IPS DF 4.7 (cell line): Measurements from ENCODE around the gene KRTAP4-6.
"Not testable (repeated sequence)": the region's sequence is repeated elsewhere in the genome, so short reads cannot be mapped to it uniquely, and the experiment has no call there.

Experiments used
- DNase-seq: peaks from one replicate; pipeline ENCODE4 v3.0.0-alpha.2; 2013; ENCODE audit warnings: low spot score; ENCODE audit errors: extremely low read depth

KRTAP4-6 gene

GRCh38 chr17:41147531-41148204 lies 7.3 kb upstream of the KRTAP4-6 start:
- no peak for DNase-seq

GRCh38 chr17:41145261-41145660 lies 4.9 kb upstream of the KRTAP4-6 start:
- no peak for DNase-seq

- DNase-seq = no peak
These were observed 4.5 kb upstream of the KRTAP4-6 start for GRCh38 chr17:41144846-41145245.

GRCh38 chr17:41141361-41141760 lies 1.0 kb upstream of the KRTAP4-6 start:
- no peak for DNase-seq

GRCh38 chr17:41139865-41140264 lies 479 bp downstream of the KRTAP4-6 start:
- not testable (repeated sequence) for DNase-seq

GRCh38 chr17:41133880-41134735 lies 6.2 kb downstream of the KRTAP4-6 start:
- no peak for DNase-seq

GRCh38 chr17:41131979-41132378 lies 8.4 kb downstream of the KRTAP4-6 start:
- DNase-seq = no peak

GRCh38 chr17:41127371-41127770 lies 13.0 kb downstream of the KRTAP4-6 start:
- DNase-seq = no peak

GRCh38 chr17:41126412-41126811 lies 13.9 kb downstream of the KRTAP4-6 start:
- no peak for DNase-seq

- no peak for DNase-seq
These were observed 15.3 kb downstream of the KRTAP4-6 start for GRCh38 chr17:41125064-41125463.

GRCh38 chr17:41123991-41124371 lies 16.4 kb downstream of the KRTAP4-6 start, which contains the start of gene KRTAP4-12:
Gene KRTAP4-12 (minus strand): TSS chr17:41124182. CDS start chr17:41124122, 60 bp downstream.
- DNase-seq = not testable (repeated sequence)

- not testable (repeated sequence) for DNase-seq
These were observed 16.9 kb downstream of the KRTAP4-6 start for GRCh38 chr17:41123292-41123990.

- DNase-seq = no peak
These were observed 18.6 kb downstream of the KRTAP4-6 start for GRCh38 chr17:41121742-41122141.

GRCh38 chr17:41119696-41120690 lies 20.4 kb downstream of the KRTAP4-6 start:
- DNase-seq = not testable (repeated sequence)

- no peak for DNase-seq
These were observed 21.6 kb downstream of the KRTAP4-6 start for GRCh38 chr17:41118721-41119120.

- not testable (repeated sequence) for DNase-seq
These were observed 22.4 kb downstream of the KRTAP4-6 start, which contains the start of gene KRTAP4-11 for GRCh38 chr17:41117846-41118386. Gene KRTAP4-11 (minus strand): TSS chr17:41118373. CDS start chr17:41118315, 58 bp downstream.

- DNase-seq = no peak
These were observed 24.0 kb downstream of the KRTAP4-6 start for GRCh38 chr17:41116297-41116696.

GRCh38 chr17:41111151-41111885 lies 29.0 kb downstream of the KRTAP4-6 start:
- DNase-seq = no peak

GRCh38 chr17:41108728-41109386 lies 31.5 kb downstream of the KRTAP4-6 start:
- DNase-seq = not testable (repeated sequence)
